Fibroblast of lung (primary cell): ENCODE data around the gene KCTD21. TPM values are rescaled to one million over a fixed set of nuclear protein-coding genes. Genes with fewer than 3 reads are reported as not detected.

Source experiments
- DNase-seq, 2 donors: peaks; one replicate each; pipeline versions ENCODE4 v3.0.0 to v3.0.0-alpha.2; 2010; ENCODE audit warnings: low read depth in 2 of 2
- H2AFZ ChIP-seq: 2 replicates; pipeline ENCODE4 v1.5.1; 2012; ENCODE audit warnings: low read length, control low read depth, inconsistent platforms
- H3K27ac ChIP-seq: 2 replicates; pipeline ENCODE4 v1.5.1; 2011; ENCODE audit warnings: low read length, control low read depth; ENCODE audit not compliant: insufficient read depth
- H3K27me3 ChIP-seq: 2 replicates; pipeline ENCODE4 v1.5.1; 2011; ENCODE audit warnings: mild to moderate bottlenecking, low read length; ENCODE audit not compliant: control insufficient read depth, insufficient read depth
- H3K36me3 ChIP-seq: 2 replicates; pipeline ENCODE4 v1.5.1; 2011; ENCODE audit warnings: low read length; ENCODE audit not compliant: control insufficient read depth, insufficient read depth
- H3K4me1 ChIP-seq: 2 replicates; pipeline ENCODE4 v1.5.1; 2011; ENCODE audit warnings: low read length; ENCODE audit not compliant: control insufficient read depth, insufficient read depth; ENCODE audit errors: extremely low read depth
- H3K4me2 ChIP-seq: 2 replicates; pipeline ENCODE4 v1.5.1; 2011; ENCODE audit warnings: low read length, control low read depth; ENCODE audit not compliant: insufficient read depth; ENCODE audit errors: extremely low read depth
- H3K4me3 ChIP-seq, 4 experiments: fragments of 200-600 bp in 1 of 4; sonication (generic) in 1 of 4; replicated peaks in 1 of 4; 2 replicates each; pipeline ENCODE4 v1.5.1; 2011 to 2016; ENCODE audit warnings: low read length in 4 of 4, low read depth in 3 of 4, mild to moderate bottlenecking in 3 of 4, control low read depth in 2 of 4, inconsistent platforms in 1 of 4, mixed read lengths in 1 of 4; ENCODE audit not compliant: insufficient read depth in 1 of 4; ENCODE audit errors: control extremely low read depth in 1 of 4
- H3K79me2 ChIP-seq: 2 replicates; pipeline ENCODE4 v1.5.1; 2012; ENCODE audit warnings: mild to moderate bottlenecking, low read length, inconsistent platforms; ENCODE audit not compliant: control insufficient read depth, insufficient read depth
- H3K9ac ChIP-seq: 2 replicates; pipeline ENCODE4 v1.5.1; 2011; ENCODE audit warnings: mild to moderate bottlenecking, low read length, control low read depth; ENCODE audit not compliant: insufficient read depth
- H3K9me3 ChIP-seq: 2 replicates; pipeline ENCODE4 v1.5.1; 2012; ENCODE audit warnings: low read depth, low read length; ENCODE audit not compliant: control insufficient read depth, insufficient read depth
- H4K20me1 ChIP-seq: 2 replicates; pipeline ENCODE4 v1.5.1; 2011; ENCODE audit warnings: low read length; ENCODE audit not compliant: control insufficient read depth, insufficient read depth; ENCODE audit errors: extremely low read depth
- EZH2 ChIP-seq: IDR thresholded peaks from 2 replicates; pipeline ENCODE4 v1.5.1; 2012; ENCODE audit warnings: low read length, control low read depth, mild to moderate bottlenecking; ENCODE audit errors: missing control alignments
- polyA plus RNA-seq, 2 donors: library from polyadenylated mRNA; depleted of rRNA in 1 of 2; stranded (reverse) in 1 of 2; unstranded in 1 of 2; fragments of >200 nt; gene quantifications; 2 replicates each; pipeline ENCODE4 v1.2.1, GENCODE V29; 2011 to 2012; ENCODE audit warnings: missing spikeins in 1 of 2
- total RNA-seq: library from RNA; depleted of rRNA; stranded (reverse); fragments of >200 nt; gene quantifications from 2 replicates; pipeline ENCODE4 v1.2.1, GENCODE V29; 2014
- TF ChIP-seq, protein P1 (sequence below), 2 donors: IDR thresholded peaks in 1 of 2; conservative IDR thresholded peaks in 1 of 2; 1 replicate in 1 of 2; 2 replicates in 1 of 2; pipeline ENCODE4 v1.5.1; 2011 to 2012; ENCODE audit warnings: low read length in 2 of 2, control low read depth in 1 of 2, inconsistent platforms in 1 of 2, low read depth in 1 of 2, mild to moderate bottlenecking in 1 of 2

Gene KCTD21
- total and polyA plus RNA-seq, 2 donors (not counting 1 experiment from before 2014, with no cell fraction given): 8.1 to 15.9 TPM

GRCh38 chr11:78192911-78193351, 4.5 kb upstream of the KCTD21 start:
- Histone ChIP-seq H3K79me2 (peaks cover 25% of the 10 kb centered on the region), H3K4me2 (peak overlapping the region; percentile 1)

GRCh38 chr11:78192223-78192719, 3.8 kb upstream of the KCTD21 start:
- H3K27ac ChIP-seq: no peak overlapping the region
- H3K4me2 ChIP-seq: peak overlapping the region; percentile 18

More at GRCh38 chr11:78192911-78193351, 4.5 kb upstream of the KCTD21 start:
- H3K4me1 ChIP-seq: peaks cover 12% of the 10 kb centered on the region
- H3K27me3 ChIP-seq: no peaks in the 10 kb centered on the region
- H4K20me1 ChIP-seq: no peaks in the 10 kb centered on the region
- no peak overlapping the region for H3K9ac ChIP-seq
- peak overlapping the region; percentile 37 for H3K27ac ChIP-seq
- no peak overlapping the region for H3K4me3 ChIP-seq
- DNase-seq: no peak
- no peak overlapping the region for H2AFZ ChIP-seq
- peaks cover 2% of the 10 kb centered on the region for H3K36me3 ChIP-seq
- TF ChIP-seq, protein P1, sequence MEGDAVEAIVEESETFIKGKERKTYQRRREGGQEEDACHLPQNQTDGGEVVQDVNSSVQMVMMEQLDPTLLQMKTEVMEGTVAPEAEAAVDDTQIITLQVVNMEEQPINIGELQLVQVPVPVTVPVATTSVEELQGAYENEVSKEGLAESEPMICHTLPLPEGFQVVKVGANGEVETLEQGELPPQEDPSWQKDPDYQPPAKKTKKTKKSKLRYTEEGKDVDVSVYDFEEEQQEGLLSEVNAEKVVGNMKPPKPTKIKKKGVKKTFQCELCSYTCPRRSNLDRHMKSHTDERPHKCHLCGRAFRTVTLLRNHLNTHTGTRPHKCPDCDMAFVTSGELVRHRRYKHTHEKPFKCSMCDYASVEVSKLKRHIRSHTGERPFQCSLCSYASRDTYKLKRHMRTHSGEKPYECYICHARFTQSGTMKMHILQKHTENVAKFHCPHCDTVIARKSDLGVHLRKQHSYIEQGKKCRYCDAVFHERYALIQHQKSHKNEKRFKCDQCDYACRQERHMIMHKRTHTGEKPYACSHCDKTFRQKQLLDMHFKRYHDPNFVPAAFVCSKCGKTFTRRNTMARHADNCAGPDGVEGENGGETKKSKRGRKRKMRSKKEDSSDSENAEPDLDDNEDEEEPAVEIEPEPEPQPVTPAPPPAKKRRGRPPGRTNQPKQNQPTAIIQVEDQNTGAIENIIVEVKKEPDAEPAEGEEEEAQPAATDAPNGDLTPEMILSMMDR (conservative IDR thresholded peaks at IDR 0.05 in 1 of 2, IDR thresholded peaks at IDR 0.05 in 1 of 2; ENCODE audit: low read depth in 1 of 2, low read length in 2 of 2): no peak
- no peak for TF ChIP-seq EZH2
- H3K9me3 ChIP-seq: no peaks in the 10 kb centered on the region

GRCh38 chr11:78190871-78191538, 2.6 kb upstream of the KCTD21 start:
- no peak overlapping the region for H3K4me2 ChIP-seq
- no peaks in the 10 kb centered on the region for H4K20me1 ChIP-seq
- no peak for TF ChIP-seq EZH2
- H3K27me3 ChIP-seq: no peaks in the 10 kb centered on the region
- peaks cover 38% of the 10 kb centered on the region for H3K79me2 ChIP-seq
- H3K9ac ChIP-seq: no peak overlapping the region
- H3K9me3 ChIP-seq: no peaks in the 10 kb centered on the region
- no peak overlapping the region for H3K27ac ChIP-seq
- no peak overlapping the region for H2AFZ ChIP-seq
- H3K4me3 ChIP-seq: peak overlapping the region in 1 of 4 experiments; percentile 85
- peaks cover 12% of the 10 kb centered on the region for H3K4me1 ChIP-seq
- H3K36me3 ChIP-seq: no peaks in the 10 kb centered on the region
- DNase-seq: no peak

More at GRCh38 chr11:78192223-78192719, 3.8 kb upstream of the KCTD21 start:
- peak overlapping the region in 1 of 4 experiments; percentile 10 for H3K4me3 ChIP-seq
- no peaks in the 10 kb centered on the region for H3K27me3 ChIP-seq
- peaks cover 12% of the 10 kb centered on the region for H3K4me1 ChIP-seq
- H4K20me1 ChIP-seq: no peaks in the 10 kb centered on the region
- no peak overlapping the region for H2AFZ ChIP-seq
- no peaks in the 10 kb centered on the region for H3K9me3 ChIP-seq
- H3K79me2 ChIP-seq: peaks cover 31% of the 10 kb centered on the region
- DNase-seq: no peak
- TF ChIP-seq EZH2: no peak
- TF ChIP-seq, protein P1 (conservative IDR thresholded peaks at IDR 0.05 in 1 of 2, IDR thresholded peaks at IDR 0.05 in 1 of 2; ENCODE audit: low read depth in 1 of 2, low read length in 2 of 2): no peak
- H3K36me3 ChIP-seq: no peaks in the 10 kb centered on the region
- no peak overlapping the region for H3K9ac ChIP-seq
